Left colon (tissue), 2 donors: ENCODE results near the gene COL5A2. TPM values are rescaled to one million over a fixed set of nuclear protein-coding genes. Genes with fewer than 3 reads are reported as not detected.

ENCODE experiments used
- ATAC-seq: fragments of 200-7000 bp; cut with Tn5 transposase; one replicate; pipeline ENCODE4 v1.9.1; 2020; ENCODE audit warnings: mild to moderate bottlenecking, moderate library complexity
- DNase-seq, 2 donors: peaks; one replicate each; pipeline ENCODE4 v3.0.0-alpha.2; 2020
- intact Hi-C, 2 donors: fragments of 100-400 bp; cut with DNase I in 1 of 2; cut with micrococcal nuclease in 1 of 2; formaldehyde crosslinking; loops; one replicate each; pipeline versions ENCODE4 v1.11.2 to v1.14.0; 2022; cut with DNase I, micrococcal nuclease
- total RNA-seq, 2 donors: library from RNA; stranded (reverse); fragmentation: NEBNext Ultra II Directional; extraction: Animal tissue kit (Norgen Biotek cat#: 25700); gene quantifications; one replicate each; pipeline ENCODE4 v1.2.1, GENCODE V29; 2021
- donor health status: DM: no; HTN: no; CAD: no.
- donor health status: DM: yes; HTN: yes; CAD: no.

COL5A2 gene
- total RNA-seq, 2 donors from 2014 or later: 8.0 to 21.5 TPM

DNA sequence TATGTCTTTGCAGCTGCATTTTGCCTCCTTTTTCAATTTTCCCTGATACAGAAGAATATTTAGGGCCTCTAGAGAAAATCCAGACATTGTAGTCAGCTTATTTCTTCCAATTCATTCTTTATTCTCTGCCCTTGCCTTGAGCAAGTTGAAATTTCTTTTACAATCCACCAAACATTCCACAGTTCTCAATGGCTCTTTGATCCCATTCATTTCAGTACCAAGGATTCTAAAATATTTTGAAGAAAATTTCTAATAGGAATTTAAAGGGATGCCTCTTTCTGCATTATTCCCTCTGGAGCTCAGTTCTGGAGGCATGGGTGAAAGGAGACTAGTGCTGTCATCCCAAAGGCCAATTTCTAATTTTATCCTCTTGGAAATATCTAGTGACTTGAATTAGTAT lies 61.2 kb downstream of the COL5A2 start:
- ATAC-seq (no peak), DNase-seq (no peak)
- intact Hi-C loops: no loop called here

GRCh38 chr2:189116979-189117378 lies 62.6 kb downstream of the COL5A2 start:
- intact Hi-C loops: no loop called here
- DNase-seq (no peak), ATAC-seq (no peak)

DNA sequence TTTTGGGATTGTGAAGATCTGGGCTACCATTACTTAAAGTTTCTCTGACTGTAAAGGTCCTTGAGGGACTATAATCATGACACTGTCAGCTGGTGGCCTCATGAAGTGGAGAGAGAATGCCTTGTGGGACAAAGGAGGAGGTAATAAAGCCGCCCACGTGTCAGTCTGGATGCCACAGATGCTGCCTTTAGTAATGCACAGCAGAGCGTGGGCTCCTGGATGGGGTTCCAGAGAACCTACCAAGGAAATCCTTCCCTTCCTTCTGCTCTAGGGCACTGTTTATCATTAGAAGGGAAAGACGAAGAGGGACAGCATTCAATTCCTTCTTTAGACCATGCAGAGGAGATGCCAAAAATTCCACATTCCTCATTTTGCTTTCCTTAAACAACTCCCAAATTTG lies 63.5 kb downstream of the COL5A2 start:
- intact Hi-C loops: no loop called here

DNA sequence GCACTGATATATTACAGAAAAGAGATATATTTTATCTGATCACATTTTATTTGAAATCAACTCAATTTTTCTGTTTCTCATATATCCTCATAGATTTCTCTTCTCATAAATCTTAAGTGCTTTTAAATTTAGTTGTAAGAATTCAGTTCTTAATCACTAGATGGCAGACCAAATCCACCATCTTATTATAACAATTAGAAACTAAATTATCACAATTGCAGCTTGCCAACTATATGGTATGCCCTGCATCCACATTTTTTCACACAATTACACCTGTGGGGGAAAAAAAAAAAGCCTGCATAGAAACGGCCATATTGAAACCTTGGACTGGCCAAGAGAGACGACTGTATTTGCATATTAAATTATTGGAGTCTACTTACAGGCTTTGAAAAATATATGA lies 64.4 kb downstream of the COL5A2 start:
- ATAC-seq (no peak), DNase-seq (no peak)
- intact Hi-C loops: no loop called here

More for the DNA sequence above, 63.5 kb downstream of the COL5A2 start:
- DNase-seq: no peak
- no peak for ATAC-seq

DNA sequence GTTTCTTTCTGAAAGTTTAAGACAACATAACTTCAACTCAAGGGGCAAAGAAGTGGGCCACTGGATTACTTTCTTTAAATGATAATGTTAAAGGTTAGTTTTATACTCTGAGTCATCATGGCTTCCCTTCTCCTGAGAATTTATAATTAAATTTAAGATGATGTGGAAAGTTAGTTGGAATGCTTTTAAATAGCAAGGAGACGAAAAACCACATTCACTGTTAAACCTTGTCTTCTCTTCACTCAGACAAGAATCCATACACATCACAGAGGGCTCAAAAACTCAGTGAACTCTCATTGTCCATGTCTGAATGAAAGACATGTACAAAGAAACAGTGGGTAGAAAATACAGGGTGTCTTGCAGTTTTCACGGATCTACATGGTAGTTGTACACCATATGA lies 65.6 kb downstream of the COL5A2 start:
- no peak for DNase-seq
- ATAC-seq: no peak
- intact Hi-C loops: no loop called here

GRCh38 chr2:189111063-189111715 lies 68.4 kb downstream of the COL5A2 start:
- no peak for ATAC-seq

DNA sequence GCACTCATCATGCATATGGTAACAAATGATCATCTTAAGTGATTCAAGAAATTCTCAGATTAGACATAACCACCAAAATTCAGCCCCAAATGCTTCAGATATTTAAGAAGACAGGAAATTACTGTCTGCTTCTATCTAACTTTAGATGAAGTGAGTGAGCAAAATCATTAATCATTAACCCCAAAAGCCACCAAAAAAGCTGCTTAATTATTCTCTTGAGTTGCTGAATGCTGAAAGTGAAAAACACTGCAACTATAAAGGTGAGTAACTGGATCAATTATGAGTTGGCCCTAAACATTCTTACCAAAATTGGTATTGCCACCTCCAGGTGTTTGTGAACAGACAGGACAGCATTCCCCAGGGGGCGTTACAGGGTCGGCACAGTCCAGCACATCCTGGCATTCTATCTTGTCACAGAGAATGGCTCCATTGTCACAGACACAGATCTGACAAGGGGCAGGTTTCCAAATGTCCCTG lies 69.6 kb downstream of the COL5A2 start:
- no peak for DNase-seq
- intact Hi-C loops: no loop called here
- no peak for ATAC-seq

More at GRCh38 chr2:189111063-189111715, 68.4 kb downstream of the COL5A2 start:
- DNase-seq: no peak
- intact Hi-C loops: no loop called here

GRCh38 chr2:189104934-189105333 lies 74.6 kb downstream of the COL5A2 start:
- DNase-seq: no peak
- intact Hi-C loops: no loop called here
- ATAC-seq: no peak

DNA sequence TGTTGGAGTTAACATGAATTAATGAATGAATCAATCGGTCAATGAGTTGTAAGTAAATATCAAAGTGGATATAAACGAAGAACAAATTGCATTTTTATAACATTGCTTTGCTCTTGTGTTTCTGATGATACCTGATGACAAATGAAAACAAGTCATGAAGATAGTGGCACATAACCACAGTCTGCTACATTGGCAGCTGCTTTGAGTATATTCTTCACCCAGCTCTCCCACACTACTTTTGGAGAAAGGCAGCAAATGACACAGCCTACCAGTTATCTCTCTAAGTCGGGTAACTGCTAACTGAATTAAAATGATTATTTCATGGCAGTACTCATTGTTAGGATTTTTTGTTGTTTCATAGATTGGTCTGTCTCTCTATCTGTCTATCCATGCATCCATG lies 76.8 kb downstream of the COL5A2 start:
- no peak for DNase-seq
- no peak for ATAC-seq
- intact Hi-C loops: no loop called here

GRCh38 chr2:189097934-189098333 lies 81.6 kb downstream of the COL5A2 start:
- DNase-seq (no peak), ATAC-seq (no peak)
- intact Hi-C loops: loop anchor here in 1 of 2 donors (5.0 to 10.0 kb wide), 2 partner anchors 257 to 314 kb away; no protein-coding TSS in a partner anchor

DNA sequence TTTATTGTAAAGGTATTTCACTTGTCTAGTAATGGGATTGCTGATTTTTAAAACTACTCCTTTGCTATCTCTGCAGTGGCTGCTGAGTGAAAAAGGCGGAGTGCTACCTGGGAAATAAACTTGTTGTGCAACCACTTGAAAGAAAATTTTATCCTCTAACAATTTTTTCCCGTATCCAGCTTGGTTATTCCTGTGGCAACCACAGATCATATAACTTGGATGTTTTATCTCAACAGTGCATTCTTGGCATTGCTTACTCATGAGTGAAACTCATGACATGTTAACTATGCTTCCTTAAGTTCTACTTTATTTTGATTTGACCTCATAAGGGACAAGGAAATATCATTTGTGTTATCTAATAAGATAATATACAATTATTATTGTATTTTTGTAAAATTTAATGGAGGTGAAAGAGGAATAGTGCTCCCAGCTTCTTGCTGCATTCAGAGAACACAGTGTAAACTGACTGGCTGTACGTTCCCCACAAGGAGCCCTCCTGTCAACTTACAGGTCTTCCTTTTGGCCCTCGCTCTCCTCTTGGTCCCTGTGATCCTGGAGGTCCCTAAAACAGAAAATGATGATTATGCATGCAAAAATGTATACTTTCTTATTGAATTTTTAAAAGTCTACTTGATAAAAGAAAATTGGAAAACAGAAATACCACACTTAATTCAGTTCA lies 82.7 kb downstream of the COL5A2 start:
- intact Hi-C loops: loop anchor here in 1 of 2 donors (5.0 to 10.0 kb wide), 2 partner anchors 258 to 315 kb away; no protein-coding TSS in a partner anchor
- ATAC-seq: no peak

GRCh38 chr2:189095101-189095500 lies 84.5 kb downstream of the COL5A2 start:
- ATAC-seq (no peak), DNase-seq (no peak)
- intact Hi-C loops: loop anchor here in 1 of 2 donors (5.0 to 10.0 kb wide), 2 partner anchors 260 to 317 kb away; no protein-coding TSS in a partner anchor

More for the DNA sequence above, 82.7 kb downstream of the COL5A2 start:
- DNase-seq: no peak

GRCh38 chr2:189092936-189093335 lies 86.6 kb downstream of the COL5A2 start:
- intact Hi-C loops: loop anchor here in 1 of 2 donors (5.0 to 10.0 kb wide), 2 partner anchors 194 to 262 kb away; no protein-coding TSS in a partner anchor
- peak in 1 of 2 donors; percentile 25 for DNase-seq
- ATAC-seq: no peak

DNA sequence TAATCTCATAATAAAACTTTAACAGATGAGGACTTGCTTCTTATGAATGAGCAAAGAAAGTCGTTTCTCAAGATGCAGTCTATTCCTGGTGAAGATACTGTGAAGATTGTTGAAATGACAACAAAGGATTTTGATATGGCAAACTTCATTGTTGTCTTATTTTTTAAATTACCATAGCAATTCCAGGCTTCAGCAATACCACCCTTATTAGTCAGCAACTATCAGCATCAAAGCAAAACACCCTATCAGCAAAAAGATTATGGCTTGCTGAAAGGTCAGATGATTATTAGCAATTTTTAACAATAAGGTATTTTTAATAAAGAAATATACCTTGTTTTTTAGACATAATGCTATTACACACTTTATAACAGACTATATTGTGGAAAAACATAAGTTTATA lies 88.3 kb downstream of the COL5A2 start:
- DNase-seq: no peak
- no peak for ATAC-seq
- intact Hi-C loops: loop anchor here in 1 of 2 donors (5.0 to 10.0 kb wide), 2 partner anchors 196 to 264 kb away; no protein-coding TSS in a partner anchor

GRCh38 chr2:189088591-189089205 lies 90.9 kb downstream of the COL5A2 start:
- no peak for DNase-seq
- ATAC-seq: no peak
- intact Hi-C loops: no loop called here

- no peak for ATAC-seq
- DNase-seq: no peak
- intact Hi-C loops: no loop called here
Observed at GRCh38 chr2:189086710-189087109, 92.9 kb downstream of the COL5A2 start.

DNA sequence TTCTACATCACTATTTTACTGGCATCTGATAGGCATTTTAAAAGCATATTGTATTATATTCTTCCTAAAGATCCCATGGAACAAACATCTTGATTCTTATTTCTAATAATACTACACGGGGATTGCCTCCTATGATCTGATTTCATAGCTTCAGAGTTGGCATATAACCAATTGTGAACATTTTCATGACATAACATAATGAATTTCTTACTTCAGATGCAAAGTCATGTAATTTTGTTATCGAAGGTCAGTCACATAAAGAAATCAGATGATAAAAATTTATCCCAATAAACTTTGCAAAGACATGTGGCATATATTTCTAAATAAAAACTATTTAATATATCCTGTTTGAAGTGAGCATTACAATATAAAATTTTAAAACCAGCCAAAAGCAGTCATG lies 93.3 kb downstream of the COL5A2 start:
- intact Hi-C loops: no loop called here
- no peak for ATAC-seq
- DNase-seq: no peak

DNA sequence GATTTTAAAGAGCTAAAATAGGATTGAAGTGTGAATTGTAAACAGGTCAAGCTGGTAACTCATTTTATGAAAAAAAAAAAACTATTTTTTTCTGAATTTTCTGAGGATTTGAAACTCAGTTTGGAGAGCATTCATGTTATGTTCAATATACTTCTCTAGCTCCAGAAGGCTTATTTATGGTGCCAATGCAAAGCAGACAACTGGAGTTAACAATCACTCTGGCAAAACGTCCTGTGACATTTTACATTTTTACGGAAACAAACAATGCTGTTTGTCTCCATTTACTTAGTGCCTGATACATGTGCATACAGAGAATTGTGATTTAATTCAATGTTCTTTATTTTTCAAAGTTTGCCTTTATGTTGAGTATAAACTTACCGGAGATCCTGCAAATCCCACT lies 96.0 kb downstream of the COL5A2 start:
- no peak for ATAC-seq
- DNase-seq: no peak
- intact Hi-C loops: no loop called here

DNA sequence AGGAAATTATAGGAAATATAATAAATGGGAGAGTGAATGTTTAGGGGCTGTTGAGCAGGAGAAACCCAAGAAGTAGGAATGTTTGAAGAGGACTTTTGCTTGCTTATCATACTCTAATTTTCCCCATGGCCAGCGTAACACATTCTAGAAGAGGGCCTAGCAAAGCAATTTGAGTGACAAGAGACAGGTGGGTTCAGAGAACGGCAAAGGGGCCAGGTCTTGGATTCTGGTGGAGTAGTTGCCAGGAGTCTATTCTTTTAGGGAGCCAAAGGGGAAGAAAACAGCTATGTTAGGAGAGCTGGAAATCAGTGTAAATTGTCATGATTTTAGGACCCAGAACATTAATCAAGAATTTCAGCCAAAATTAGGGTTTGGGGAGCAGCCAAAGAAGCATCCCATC lies 96.5 kb downstream of the COL5A2 start:
- DNase-seq: no peak
- intact Hi-C loops: no loop called here
- no peak for ATAC-seq
